Measurements from ENCODE around the gene TMIGD3.

GRCh38 chr1:111499026-111499785 lies 4.2 kb downstream of the TMIGD3 start:
- no peak for TF ChIP-seq EP300 (IDR thresholded peaks at IDR 0.05)
- TF ChIP-seq CTCF (IDR thresholded peaks at IDR 0.05) = no peak
- TF ChIP-seq POLR2A (IDR thresholded peaks at IDR 0.05) = no peak
- TF ChIP-seq POLR2AphosphoS5 (IDR thresholded peaks at IDR 0.05) = no peak

Data from gastroesophageal sphincter (tissue), 3 donors.